Vagina (tissue), 2 donors: Measurements from ENCODE around the gene MRPS11. TPM values are rescaled to one million over a fixed set of nuclear protein-coding genes. Genes with fewer than 3 reads are reported as not detected.
A peak's percentile ranks its signal among the peaks of the same experiment; 100 is the strongest.

ENCODE experiments used
- DNase-seq, 2 donors: peaks; one replicate each; pipeline ENCODE4 v3.0.0-alpha.2; 2017; ENCODE audit errors: extremely low spot score in 2 of 2
- H3K27ac ChIP-seq: fragments of 200-600 bp; sonication (generic); one replicate; pipeline ENCODE4 v1.5.1; 2019
- H3K27me3 ChIP-seq: fragments of 200-600 bp; sonication (generic); one replicate; pipeline ENCODE4 v1.5.1; 2019
- H3K36me3 ChIP-seq, 2 donors: fragments of 200-600 bp; sonication (generic); one replicate each; pipeline ENCODE4 v1.5.1; 2017 to 2019
- H3K4me1 ChIP-seq: fragments of 200-600 bp; sonication (generic); one replicate; pipeline ENCODE4 v1.5.1; 2019
- H3K4me3 ChIP-seq, 2 donors: fragments of 200-600 bp; sonication (generic); 1 replicate in 1 of 2; 2 replicates in 1 of 2; pipeline ENCODE4 v1.5.1; 2016 to 2019
- H3K9me3 ChIP-seq: fragments of 200-600 bp; sonication (generic); one replicate; pipeline ENCODE4 v1.5.1; 2019
- CTCF ChIP-seq, 3 experiments: fragments of 450-650 bp in 2 of 3; fragments of 200-600 bp in 1 of 3; sonication (generic) in 1 of 3; IDR thresholded peaks; one replicate each; pipeline ENCODE4 v1.5.1; 2017 to 2019; ENCODE audit warnings: antibody characterized with exemption in 3 of 3, mild to moderate bottlenecking in 2 of 3, moderate library complexity in 2 of 3
- POLR2A ChIP-seq, 2 donors: fragments of 450-650 bp; IDR thresholded peaks; one replicate each; pipeline ENCODE4 v1.6.1; 2017; ENCODE audit warnings: antibody characterized with exemption in 2 of 2, mild to moderate bottlenecking in 2 of 2, moderate library complexity in 2 of 2
- POLR2AphosphoS5 ChIP-seq, 2 donors: sonication (generic); formaldehyde crosslinking; IDR thresholded peaks; one replicate each; pipeline ENCODE4 v1.9.0; 2017; ENCODE audit warnings: antibody characterized with exemption in 2 of 2, mild to moderate bottlenecking in 2 of 2, low read depth in 1 of 2; ENCODE audit not compliant: insufficient read depth in 1 of 2
- intact Hi-C: fragments of 100-400 bp; cut with DNase I; formaldehyde crosslinking; loops from one replicate; pipeline ENCODE4 v1.15.1; 2023
- total RNA-seq: library from RNA; depleted of rRNA; stranded (reverse); fragments of >200 nt; gene quantifications from one replicate; pipeline ENCODE4 v1.2.3, GENCODE V29; 2016

Gene MRPS11
- total RNA-seq: 27.5 TPM

GRCh38 chr15:88467073-88467934, at the start of gene MRPS11, which contains the start of gene MRPL46:
Gene MRPS11 (plus strand): TSS chr15:88467708. CDS start chr15:88467718, 10 bp downstream.
Gene MRPL46 (minus strand): TSS chr15:88467388. CDS start chr15:88467377, 11 bp downstream.
- no peak for TF ChIP-seq CTCF (IDR thresholded peaks at IDR 0.05)
- peak; percentile 83 to 98 for TF ChIP-seq POLR2AphosphoS5 (IDR thresholded peaks at IDR 0.05; ENCODE audit: insufficient read depth in 1 of 2, low read depth in 1 of 2)
- Histone ChIP-seq H3K9me3 (no peaks in the 10 kb centered on the region), H3K4me1 (peaks cover 25% of the 10 kb centered on the region), H3K36me3 (peaks cover 0 to 26% of the 10 kb centered on the region in 2 donors), H3K4me3 (peak within 1 kb of the TSS; percentile 67 to 74), H3K27ac (peak within 1 kb of the TSS; percentile 87), H3K27me3 (no peaks in the 10 kb centered on the region)
- peak in 1 of 2 donors; percentile 90 for DNase-seq
- intact Hi-C loops: no loop called here

- H3K27ac ChIP-seq: no peak overlapping the region
- no peaks in the 10 kb centered on the region for H3K36me3 ChIP-seq
- H3K4me3 ChIP-seq: no peak overlapping the region
- H3K27me3 ChIP-seq: no peaks in the 10 kb centered on the region
- H3K4me1 ChIP-seq: no peaks in the 10 kb centered on the region
- no peaks in the 10 kb centered on the region for H3K9me3 ChIP-seq
- DNase-seq: no peak
- intact Hi-C loops: no loop called here
- TF ChIP-seq POLR2AphosphoS5 (IDR thresholded peaks at IDR 0.05; ENCODE audit: insufficient read depth in 1 of 2, low read depth in 1 of 2) (no peak), CTCF (IDR thresholded peaks at IDR 0.05) (no peak), POLR2A (IDR thresholded peaks at IDR 0.05) (no peak)
Observed at GRCh38 chr15:88419830-88420229, 47.7 kb upstream of the MRPS11 start.

GRCh38 chr15:88423331-88423730, 44.2 kb upstream of the MRPS11 start:
- Histone ChIP-seq H3K9me3 (no peaks in the 10 kb centered on the region), H3K27ac (no peak overlapping the region), H3K27me3 (no peaks in the 10 kb centered on the region), H3K4me1 (no peaks in the 10 kb centered on the region), H3K4me3 (no peak overlapping the region), H3K36me3 (no peaks in the 10 kb centered on the region)
- TF ChIP-seq POLR2AphosphoS5 (IDR thresholded peaks at IDR 0.05; ENCODE audit: insufficient read depth in 1 of 2, low read depth in 1 of 2) (no peak), CTCF (IDR thresholded peaks at IDR 0.05) (no peak), POLR2A (IDR thresholded peaks at IDR 0.05) (no peak)
- intact Hi-C loops: no loop called here
- no peak for DNase-seq

- Histone ChIP-seq H3K27me3 (no peaks in the 10 kb centered on the region), H3K4me3 (no peak overlapping the region), H3K36me3 (no peaks in the 10 kb centered on the region), H3K27ac (no peak overlapping the region), H3K4me1 (no peaks in the 10 kb centered on the region), H3K9me3 (no peaks in the 10 kb centered on the region)
- peak in 1 of 2 donors; percentile 44 for DNase-seq
- intact Hi-C loops: no loop called here
- no peak for TF ChIP-seq POLR2AphosphoS5 (IDR thresholded peaks at IDR 0.05; ENCODE audit: insufficient read depth in 1 of 2, low read depth in 1 of 2)
Observed at GRCh38 chr15:88426304-88426703, 41.2 kb upstream of the MRPS11 start.

- no peak overlapping the region for H3K4me3 ChIP-seq
- no peaks in the 10 kb centered on the region for H3K27me3 ChIP-seq
- H3K27ac ChIP-seq: no peak overlapping the region
- H3K9me3 ChIP-seq: no peaks in the 10 kb centered on the region
- DNase-seq: no peak
- TF ChIP-seq POLR2A (IDR thresholded peaks at IDR 0.05): no peak
- no peak for TF ChIP-seq CTCF (IDR thresholded peaks at IDR 0.05)
- TF ChIP-seq POLR2AphosphoS5 (IDR thresholded peaks at IDR 0.05; ENCODE audit: insufficient read depth in 1 of 2, low read depth in 1 of 2): no peak
- H3K36me3 ChIP-seq: no peaks in the 10 kb centered on the region
- no peaks in the 10 kb centered on the region for H3K4me1 ChIP-seq
- intact Hi-C loops: no loop called here
Observed at GRCh38 chr15:88428053-88428452, 39.5 kb upstream of the MRPS11 start.
